ENCODE measurements around the gene GLI1. TPM values are rescaled to one million over a fixed set of nuclear protein-coding genes. Genes with fewer than 3 reads are reported as not detected.

The GLI1 gene
- total RNA-seq, 1 experiment from 2014 or later, result 25.8 TPM

- no peak overlapping the region for H3K4ac ChIP-seq (ENCODE audit: low read depth, low read length)
- H2AK5ac ChIP-seq (ENCODE audit: insufficient read length, low read length), result no peak overlapping the region
- H3K23me2 ChIP-seq (ENCODE audit: insufficient read length, low read depth, low read length, poor library complexity, severe bottlenecking), result peaks cover 11% of the 10 kb centered on the region
- Mint-ChIP-seq H3K4me1 (peaks cover 0 to 6% of the 10 kb centered on the region in 2 experiments), H3K27me3 (ENCODE audit: low read depth) (peaks cover 57% of the 10 kb centered on the region), H3K36me3 (ENCODE audit: insufficient read depth in 1 of 3, low read depth in 3 of 3) (peaks cover 0 to 15% (median 5%) of the 10 kb centered on the region in 3 experiments; a peak in 5 of 7 replicates), H3K4me3 (no peak overlapping the region; a peak in 1 of 5 replicates), H3K27ac (no peak overlapping the region), H3K9me3 (no peaks in the 10 kb centered on the region)
- no peak overlapping the region for H3K14ac ChIP-seq (ENCODE audit: insufficient read depth, low read length)
- H3K79me1 ChIP-seq (ENCODE audit: insufficient read depth, low read depth, low read length, poor library complexity, severe bottlenecking), result no peaks in the 10 kb centered on the region
- H2BK12ac ChIP-seq (ENCODE audit: insufficient read length, low read depth, low read length), result no peak overlapping the region
- H3K4me2 ChIP-seq (ENCODE audit: insufficient read depth, insufficient read length, low read length), result no peak overlapping the region
- H3K79me2 ChIP-seq (ENCODE audit: insufficient read depth, low read length), result no peaks in the 10 kb centered on the region
- no peak for DNase-seq
- no peak overlapping the region for H4K91ac ChIP-seq (ENCODE audit: insufficient read length, low read depth, low read length)
- no peaks in the 10 kb centered on the region for H4K20me1 ChIP-seq (ENCODE audit: control insufficient read depth, insufficient read depth, insufficient read length)
- no peak for TF ChIP-seq CTCF (conservative IDR thresholded peaks at IDR 0.05)
- no peak overlapping the region for H3K56ac ChIP-seq (ENCODE audit: insufficient read length, low read depth, low read length)
- no peak overlapping the region for H2AFZ ChIP-seq (ENCODE audit: low read length)
- no peaks in the 10 kb centered on the region for H3K4me1 ChIP-seq (ENCODE audit: insufficient read depth, low read length)
- H3K27me3 ChIP-seq (ENCODE audit: insufficient read depth, low read length), result peaks cover 29% of the 10 kb centered on the region
- no peak overlapping the region for H2BK15ac ChIP-seq (ENCODE audit: low read depth, low read length)
- no peak overlapping the region for H2BK120ac ChIP-seq (ENCODE audit: low read depth, low read length, poor library complexity, severe bottlenecking)
- H4K5ac ChIP-seq (ENCODE audit: insufficient read length, low read depth, low read length), result no peak overlapping the region
- no peak overlapping the region for H2BK20ac ChIP-seq (ENCODE audit: low read depth, low read length, poor library complexity, severe bottlenecking)
- no peak overlapping the region for H3K18ac ChIP-seq (ENCODE audit: insufficient read length, low read depth, low read length)
- H3K9ac ChIP-seq (ENCODE audit: extremely low read depth, insufficient read length, low read length), result no peak overlapping the region
- H3K27ac ChIP-seq (ENCODE audit: insufficient read length, low read depth, low read length), result no peak overlapping the region
- no peak overlapping the region for H3T11ph ChIP-seq (ENCODE audit: low read length)
- H4K8ac ChIP-seq (replicated peaks; ENCODE audit: insufficient read length, low read depth, low read length), result no peak overlapping the region
- no peak overlapping the region for H3K23ac ChIP-seq (ENCODE audit: insufficient read length, low read depth, low read length)
- H3K9me3 ChIP-seq (ENCODE audit: control insufficient read depth, low read depth, low read length), result no peaks in the 10 kb centered on the region
- no CpG with 5 or more reads among the region's 4 CpGs for whole genome bisulfite sequencing (ENCODE audit: extremely low coverage, insufficient read length, low lambda C conversion rate)
- H2BK5ac ChIP-seq (ENCODE audit: insufficient read length, low read length), result no peak overlapping the region
Observed at GRCh38 chr12:57470970-57471656, 11.5 kb downstream of the GLI1 start.

Data from H9 (cell line).